ENCODE data around the gene CDH13. TPM values are rescaled to one million over a fixed set of nuclear protein-coding genes. Genes with fewer than 3 reads are reported as not detected.

Gene CDH13
- total and polyA plus RNA-seq, 2 of the 8 experiments (the other 6 are each of a cell fraction or from before 2014, with no cell fraction given), result 2.3 to 2.4 TPM

GRCh38 chr16:83475108-83475507 is 848.3 kb downstream of the CDH13 start (continued):
- TF ChIP-seq CHD7 (IDR thresholded peaks at IDR 0.05; ENCODE audit: insufficient replicate concordance, low read length), result no peak
- no peak for TF ChIP-seq NANOG (IDR thresholded peaks at IDR 0.05; ENCODE audit: insufficient read depth, low read depth, low read length, poor library complexity, severe bottlenecking)
- TF ChIP-seq JUND (IDR thresholded peaks at IDR 0.05; ENCODE audit: low read length), result no peak
- TF ChIP-seq RFX5 (IDR thresholded peaks at IDR 0.05; ENCODE audit: borderline replicate concordance, low read depth, low read length), result no peak
- no peak for TF ChIP-seq POU5F1 (IDR thresholded peaks at IDR 0.05; ENCODE audit: low read depth, low read length)
- no peak for TF ChIP-seq ATF3 (IDR thresholded peaks at IDR 0.05; ENCODE audit: insufficient read depth, low read depth, low read length)
- TF ChIP-seq ZNF274 (IDR thresholded peaks at IDR 0.05; ENCODE audit: borderline replicate concordance, extremely low read depth, low read length), result no peak
- no peak for TF ChIP-seq SUZ12 (IDR thresholded peaks at IDR 0.05; ENCODE audit: low read length)
- TF ChIP-seq KDM4A (IDR thresholded peaks at IDR 0.05; ENCODE audit: low read depth, low read length, severe bottlenecking), result no peak
- no peak for TF ChIP-seq SAP30 (IDR thresholded peaks at IDR 0.05; ENCODE audit: insufficient read depth, insufficient replicate concordance, low read length)
- no peak for TF ChIP-seq SP2 (IDR thresholded peaks at IDR 0.05; ENCODE audit: low read length)
